Endothelial cell of umbilical vein (primary cell): ENCODE data around the gene PDCL2. TPM values are rescaled to one million over a fixed set of nuclear protein-coding genes. Genes with fewer than 3 reads are reported as not detected.

Source experiments
- BruUV-seq: library from RNA; stranded (reverse); fragments of 400-500 nt; replicated peaks from 2 replicates; lab custom pipeline; 2021; lab: Mats Ljungman, UMichigan
- CTCF ChIA-PET: fragments of 300-600, 350-600 bp; sonication (Branson Sonifier 250); formaldehyde crosslinking; loops from one replicate; lab custom pipeline; 2021; ENCODE audit warnings: antibody characterized with exemption, inconsistent platforms; lab: Charles Lee
- POLR2A ChIA-PET: fragments of 300-600, 350-600 bp; sonication (Branson Sonifier 250); formaldehyde crosslinking; loops from one replicate; lab custom pipeline; 2021; ENCODE audit warnings: antibody characterized with exemption, inconsistent platforms; lab: Charles Lee
- DNase-seq: peaks from one replicate; pipeline ENCODE4 v3.0.0-alpha.2; 2011; ENCODE audit warnings: low read depth, low spot score
- FAIRE-seq: peaks from 2 replicates; lab custom pipeline; 2011; peaks lifted over from hg19 to GRCh38; lab: Jason Lieb, UNC
- H2AFZ ChIP-seq: 2 replicates; pipeline ENCODE4 v1.6.0; 2012; ENCODE audit warnings: low read depth, low read length, control low read depth, inconsistent platforms
- H3K27ac ChIP-seq: 2 replicates; pipeline ENCODE4 v1.5.1; 2011; ENCODE audit warnings: low read depth, mild to moderate bottlenecking, control low read depth, low read length, moderate library complexity; ENCODE audit not compliant: insufficient read depth
- H3K27me3 ChIP-seq, 2 experiments: 2 replicates each; pipeline versions ENCODE4 v1.6.0 to v1.6.1; 2011; ENCODE audit warnings: low read length in 2 of 2, mixed read lengths in 1 of 2; ENCODE audit not compliant: control insufficient read depth in 2 of 2, insufficient read depth in 2 of 2
- H3K36me3 ChIP-seq, 2 experiments: 2 replicates in 1 of 2; 3 replicates in 1 of 2; pipeline ENCODE4 v1.5.1; 2011; ENCODE audit warnings: low read length in 2 of 2, mild to moderate bottlenecking in 1 of 2, moderate library complexity in 1 of 2; ENCODE audit not compliant: control insufficient read depth in 2 of 2, insufficient read depth in 2 of 2; ENCODE audit errors: extremely low read depth in 1 of 2
- H3K4me1 ChIP-seq: 3 replicates; pipeline ENCODE4 v1.5.1; 2011; ENCODE audit warnings: mild to moderate bottlenecking, low read length; ENCODE audit not compliant: control insufficient read depth, insufficient read depth; ENCODE audit errors: extremely low read depth
- H3K4me2 ChIP-seq: 2 replicates; pipeline ENCODE4 v1.6.1; 2011; ENCODE audit warnings: low read length, control low read depth, mixed read lengths; ENCODE audit not compliant: insufficient read depth
- H3K4me3 ChIP-seq, 3 experiments: fragments of 200-600 bp in 1 of 3; sonication (generic), shearing (Covaris generic) in 1 of 3; replicated peaks in 1 of 3; 2 replicates each; pipeline ENCODE4 v1.5.1; 2011 to 2016; ENCODE audit warnings: control low read depth in 3 of 3, low read length in 3 of 3, mild to moderate bottlenecking in 2 of 3, inconsistent platforms in 1 of 3, low read depth in 1 of 3, moderate library complexity in 1 of 3; ENCODE audit not compliant: insufficient read depth in 1 of 3
- H3K79me2 ChIP-seq: 2 replicates; pipeline ENCODE4 v1.6.0; 2012; ENCODE audit warnings: low read length, inconsistent platforms; ENCODE audit not compliant: control insufficient read depth, insufficient read depth
- H3K9ac ChIP-seq: replicated peaks from 2 replicates; pipeline ENCODE3; 2011; ENCODE audit warnings: low read length, control low read depth; ENCODE audit not compliant: insufficient read depth; ENCODE audit errors: extremely low read depth
- H3K9me1 ChIP-seq: replicated peaks from 3 replicates; pipeline ENCODE4 v1.6.0; 2011; ENCODE audit warnings: mild to moderate bottlenecking, low read length; ENCODE audit not compliant: control insufficient read depth, insufficient read depth; ENCODE audit errors: extremely low read depth
- H3K9me3 ChIP-seq: replicated peaks from 2 replicates; pipeline ENCODE4 v1.5.1; 2012; ENCODE audit warnings: low read length, inconsistent platforms; ENCODE audit not compliant: control insufficient read depth, insufficient read depth
- H4K20me1 ChIP-seq: replicated peaks from 2 replicates; pipeline ENCODE3; 2011; ENCODE audit warnings: mild to moderate bottlenecking, low read length; ENCODE audit not compliant: control insufficient read depth, insufficient read depth; ENCODE audit errors: extremely low read depth
- CTCF ChIP-seq, 2 donors: IDR thresholded peaks; 1 replicate in 1 of 2; 2 replicates in 1 of 2; pipeline ENCODE4 v1.5.1; 2011; ENCODE audit warnings: low read length in 2 of 2, mild to moderate bottlenecking in 2 of 2, moderate library complexity in 2 of 2, control low read depth in 1 of 2, inconsistent platforms in 1 of 2, low read depth in 1 of 2; ENCODE audit not compliant: insufficient read depth in 1 of 2; ENCODE audit errors: extremely low read depth in 1 of 2
- EZH2 ChIP-seq: IDR thresholded peaks from 2 replicates; pipeline ENCODE4 v1.6.1; 2012; ENCODE audit warnings: borderline replicate concordance, low read depth, mild to moderate bottlenecking, moderate library complexity, low read length, inconsistent platforms; ENCODE audit not compliant: severe bottlenecking
- FOS ChIP-seq: IDR thresholded peaks from 2 replicates; pipeline ENCODE4 v1.6.1; 2011; ENCODE audit warnings: mild to moderate bottlenecking, low read length, moderate library complexity, borderline replicate concordance; ENCODE audit not compliant: insufficient read depth
- GATA2 ChIP-seq: IDR thresholded peaks from 2 replicates; pipeline ENCODE4 v1.7.0; 2011; ENCODE audit warnings: low read depth, mild to moderate bottlenecking, moderate library complexity, mixed read lengths, low read length; ENCODE audit not compliant: insufficient read length, insufficient read depth
- JUN ChIP-seq: IDR thresholded peaks from 2 replicates; pipeline ENCODE4 v1.6.1; 2011; ENCODE audit warnings: borderline replicate concordance, low read depth; ENCODE audit not compliant: insufficient read length, insufficient read depth
- MYC ChIP-seq: IDR thresholded peaks from one replicate; pipeline ENCODE4 v1.6.1; 2011; ENCODE audit warnings: mild to moderate bottlenecking, low read depth, low read length
- POLR2A ChIP-seq: IDR thresholded peaks from 2 replicates; pipeline ENCODE4 v1.6.1; 2012; ENCODE audit warnings: low read depth, mild to moderate bottlenecking, control low read depth, low read length
- POLR2AphosphoS5 ChIP-seq: IDR thresholded peaks from 2 replicates; pipeline ENCODE4 v1.6.1; 2012; ENCODE audit warnings: low read depth, mild to moderate bottlenecking, control low read depth, low read length, moderate library complexity; ENCODE audit not compliant: insufficient read depth
- dilution Hi-C: fragments of 300-500 bp; cut with MboI; formaldehyde crosslinking; loops from one replicate; pipeline ENCODE4 v1.15.0; 2019; ENCODE audit warnings: low sequenced_read_pairs; ENCODE audit not compliant: extremely low pct_ligation_motif_present
- intact Hi-C: fragments of 100-400 bp; cut with micrococcal nuclease; formaldehyde crosslinking; loops from one replicate; pipeline ENCODE4 v1.10.0; 2022
- polyA plus RNA-seq, 4 experiments: library from polyadenylated mRNA; depleted of rRNA in 3 of 4; stranded (reverse) in 3 of 4; unstranded in 1 of 4; fragments of >200 nt; gene quantifications; 2 replicates each; pipeline versions ENCODE4 v1.2.1 to v1.2.3, GENCODE V29; 2011 to 2012; ENCODE audit warnings: missing spikeins in 1 of 4
- total RNA-seq: library from RNA; stranded (reverse); gene quantifications from 2 replicates; pipeline ENCODE4 v1.2.3, GENCODE V29; 2021
- TF ChIP-seq, protein P1 (sequence below): IDR thresholded peaks from 2 replicates; pipeline ENCODE4 v1.6.1; 2011; ENCODE audit not compliant: insufficient read depth, insufficient read length

PDCL2 gene
- total and polyA plus RNA-seq, 2 donors (not counting 3 experiments of a cell fraction or from before 2014, with no cell fraction given), result not detected

DNA sequence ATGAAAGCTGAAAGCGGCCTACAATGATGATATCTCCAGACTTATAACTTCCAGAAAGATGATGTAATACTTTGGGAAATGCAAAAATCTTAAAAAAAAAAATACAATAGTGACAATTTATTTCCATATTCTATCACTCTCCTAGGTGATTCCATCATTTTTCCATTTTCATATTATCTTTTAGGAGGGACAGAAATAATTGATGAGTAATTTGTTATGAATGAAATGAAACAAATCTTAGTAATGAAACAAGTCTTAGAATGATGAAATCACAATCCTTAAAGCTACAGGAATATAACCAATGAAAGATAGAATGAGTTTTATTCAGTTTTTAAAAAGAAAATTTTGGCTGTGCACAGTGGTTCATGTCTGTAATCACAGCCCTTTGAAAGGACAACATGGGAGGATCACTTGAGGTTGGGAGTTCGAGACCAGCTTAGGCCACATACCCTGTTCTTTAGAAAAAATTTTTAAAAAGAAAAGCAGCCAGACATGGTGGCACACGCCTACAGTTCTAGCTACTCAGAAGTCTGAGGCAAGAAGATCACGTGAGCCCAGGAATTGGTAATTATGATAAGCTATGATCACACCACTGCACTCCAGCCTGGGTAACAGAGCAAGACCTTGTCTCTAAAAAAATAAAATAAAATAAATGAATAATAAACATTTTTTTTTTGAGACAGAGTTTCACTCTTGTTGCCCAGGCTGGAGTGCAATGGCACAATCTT lies 67.0 kb downstream of the PDCL2 start:
- peaks cover 3% of the 10 kb centered on the region for H4K20me1 ChIP-seq
- no peaks in the 10 kb centered on the region for H3K9me3 ChIP-seq
- no peak overlapping the region for H3K9ac ChIP-seq
- no peak overlapping the region for H2AFZ ChIP-seq
- no peaks in the 10 kb centered on the region for H3K4me1 ChIP-seq
- no peak for FAIRE-seq
- CTCF ChIA-PET, result no interaction called here
- H3K4me2 ChIP-seq, result no peak overlapping the region
- H3K27me3 ChIP-seq, result no peaks in the 10 kb centered on the region
- H3K9me1 ChIP-seq, result no peaks in the 10 kb centered on the region
- BruUV-seq, result no TSS peak
- dilution Hi-C loops (no loop called here), intact Hi-C loops (no loop called here)
- H3K4me3 ChIP-seq, result no peak overlapping the region
- peaks cover 42% of the 10 kb centered on the region for H3K79me2 ChIP-seq
- TF ChIP-seq GATA2 (no peak), JUN (no peak), EZH2 (no peak), POLR2A (no peak), POLR2AphosphoS5 (no peak), FOS (no peak), CTCF (IDR thresholded peaks at IDR 0.05; ENCODE audit: extremely low read depth in 1 of 2, insufficient read depth in 1 of 2, low read depth in 1 of 2, low read length in 2 of 2) (no peak), MYC (no peak)
- TF ChIP-seq, protein P1, sequence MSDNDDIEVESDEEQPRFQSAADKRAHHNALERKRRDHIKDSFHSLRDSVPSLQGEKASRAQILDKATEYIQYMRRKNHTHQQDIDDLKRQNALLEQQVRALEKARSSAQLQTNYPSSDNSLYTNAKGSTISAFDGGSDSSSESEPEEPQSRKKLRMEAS, result no peak
- no peak for DNase-seq
- no peaks in the 10 kb centered on the region for H3K36me3 ChIP-seq
- POLR2A ChIA-PET, result interaction anchor here (0.8 kb wide), 1 partner anchor 14 kb away, joined by 3 read pairs; no protein-coding TSS in a partner anchor
- H3K27ac ChIP-seq, result no peak overlapping the region
